GM23338 (cell line): ENCODE measurements around the gene ESR1. TPM values are rescaled to one million over a fixed set of nuclear protein-coding genes. Genes with fewer than 3 reads are reported as not detected.

Source experiments
- ATAC-seq: fragments of 200-7000 bp; cut with Tn5 transposase; 3 replicates; pipeline ENCODE4 v1.9.1; 2020
- DNase-seq: peaks from one replicate; pipeline ENCODE4 v3.0.0-alpha.2; 2015; ENCODE audit warnings: low spot score
- H2AFZ ChIP-seq: fragments of 200-600 bp; sonication (generic); 2 replicates; pipeline ENCODE4 v1.8.0; 2016; ENCODE audit warnings: antibody characterized with exemption, mild to moderate bottlenecking, moderate library complexity
- H3F3A ChIP-seq: fragments of 200-600 bp; sonication (generic); replicated peaks from 2 replicates; pipeline ENCODE4 v1.8.0; 2017; ENCODE audit warnings: antibody characterized with exemption, mixed run types, low read depth
- H3K27ac ChIP-seq: fragments of 200-600 bp; sonication (generic); 2 replicates; pipeline ENCODE4 v1.6.1; 2016; ENCODE audit warnings: low read depth
- H3K27me3 ChIP-seq: fragments of 200-600 bp; sonication (generic); 2 replicates; pipeline ENCODE4 v1.8.0; 2016; ENCODE audit warnings: mild to moderate bottlenecking, mixed run types, moderate library complexity; ENCODE audit not compliant: insufficient read depth
- H3K36me3 ChIP-seq: fragments of 200-600 bp; sonication (generic); 2 replicates; pipeline ENCODE4 v1.8.0; 2016; ENCODE audit warnings: mild to moderate bottlenecking; ENCODE audit not compliant: insufficient read depth
- H3K4me1 ChIP-seq: fragments of 200-600 bp; sonication (generic); 2 replicates; pipeline ENCODE4 v1.8.0; 2016; ENCODE audit warnings: mild to moderate bottlenecking, moderate library complexity; ENCODE audit not compliant: insufficient read depth
- H3K4me2 ChIP-seq: fragments of 200-600 bp; sonication (generic); 2 replicates; pipeline ENCODE4 v1.7.1; 2017; ENCODE audit warnings: mixed run types
- H3K4me3 ChIP-seq: fragments of 200-600 bp; sonication (generic); 2 replicates; pipeline ENCODE4 v1.6.1; 2016; ENCODE audit warnings: mixed run types
- H3K79me2 ChIP-seq: fragments of 200-600 bp; sonication (generic); replicated peaks from 2 replicates; pipeline ENCODE4 v1.8.0; 2017; ENCODE audit warnings: mild to moderate bottlenecking; ENCODE audit not compliant: insufficient read depth
- H3K9me2 ChIP-seq: fragments of 200-600 bp; sonication (generic); 2 replicates; pipeline ENCODE4 v1.8.0; 2017; ENCODE audit not compliant: insufficient read depth
- H4K20me1 ChIP-seq: fragments of 200-600 bp; sonication (generic); replicated peaks from 2 replicates; pipeline ENCODE4 v1.8.0; 2017; ENCODE audit warnings: mild to moderate bottlenecking; ENCODE audit not compliant: insufficient read depth
- H3K27ac Mint-ChIP-seq: 2 replicates; pipeline ENCODE4 v1.8.0; 2020; ENCODE audit warnings: inconsistent platforms, mild to moderate bottlenecking, moderate library complexity, mixed read lengths
- H3K27me3 Mint-ChIP-seq: 3 replicates; pipeline ENCODE4 v1.8.0; 2022; ENCODE audit warnings: low read depth, mild to moderate bottlenecking, moderate library complexity, mixed read lengths, inconsistent platforms; ENCODE audit not compliant: insufficient read depth, poor library complexity
- H3K36me3 Mint-ChIP-seq: 3 replicates; pipeline ENCODE4 v1.8.0; 2021; ENCODE audit warnings: low read depth, mild to moderate bottlenecking, inconsistent platforms, moderate library complexity, mixed read lengths
- H3K4me1 Mint-ChIP-seq: 3 replicates; pipeline ENCODE4 v1.8.0; 2020; ENCODE audit warnings: mild to moderate bottlenecking, inconsistent platforms, mixed read lengths
- H3K4me3 Mint-ChIP-seq: 3 replicates; pipeline ENCODE4 v1.8.0; 2021; ENCODE audit warnings: moderate library complexity, mild to moderate bottlenecking, inconsistent platforms, mixed read lengths
- H3K9me3 Mint-ChIP-seq: 3 replicates; pipeline ENCODE4 v1.8.0; 2020; ENCODE audit warnings: moderate library complexity, mild to moderate bottlenecking, inconsistent platforms, mixed read lengths
- ETS1 ChIP-seq: IDR thresholded peaks from 2 replicates; pipeline ENCODE4 v1.6.1; 2016; ENCODE audit warnings: antibody characterized with exemption
- EZH2 ChIP-seq: fragments of 200-600 bp; sonication (generic); IDR thresholded peaks from one replicate; pipeline ENCODE4 v1.8.0; 2017; ENCODE audit warnings: antibody characterized with exemption, mild to moderate bottlenecking, low read depth; ENCODE audit not compliant: unreplicated experiment
- EZH2phosphoT487 ChIP-seq: fragments of 200-600 bp; sonication (generic); IDR thresholded peaks from one replicate; pipeline ENCODE4 v1.8.1; 2018; ENCODE audit warnings: antibody characterized with exemption; ENCODE audit not compliant: unreplicated experiment
- NANOG ChIP-seq: IDR thresholded peaks from 2 replicates; pipeline ENCODE4 v1.6.1; 2016; ENCODE audit warnings: antibody characterized with exemption, borderline replicate concordance
- POLR2AphosphoS5 ChIP-seq: IDR thresholded peaks from 2 replicates; pipeline ENCODE4 v1.6.1; 2016; ENCODE audit warnings: antibody characterized with exemption, low read depth
- STAT1 ChIP-seq: IDR thresholded peaks from one replicate; pipeline ENCODE4 v1.6.1; 2016; ENCODE audit warnings: antibody characterized with exemption; ENCODE audit not compliant: unreplicated experiment
- ZNF114 ChIP-seq: fragments of 250-450 bp; sonication (Bioruptor Pico); IDR thresholded peaks from 2 replicates; pipeline ENCODE4 v1.5.0; 2020; ENCODE audit warnings: mild to moderate bottlenecking, moderate library complexity
- ZNF462 ChIP-seq: fragments of 250-450 bp; sonication (Bioruptor Pico); IDR thresholded peaks from 2 replicates; pipeline ENCODE4 v1.5.0; 2020; ENCODE audit warnings: mild to moderate bottlenecking, moderate library complexity
- polyA plus RNA-seq: library from polyadenylated mRNA; unstranded; fragments of >200 nt; fragmentation: Nextera tagmentation; extraction: Ambion mirVana; gene quantifications from 2 replicates; pipeline ENCODE4 v1.2.1, GENCODE V29; 2016
- total RNA-seq: library from RNA; depleted of rRNA; stranded (reverse); fragments of >200 nt; shearing (Covaris generic); gene quantifications from 2 replicates; pipeline ENCODE4 v1.2.3, GENCODE V29; 2014

The ESR1 gene
- total and polyA plus RNA-seq, 2 experiments from 2014 or later, result 0.94 TPM; not detected in 1

GRCh38 chr6:152118224-152118623 is 310.7 kb downstream of the ESR1 start:
- Histone ChIP-seq H3K4me1 (peaks cover 8% of the 10 kb centered on the region), H3K4me2 (no peak overlapping the region), H3K9me2 (peaks cover 5% of the 10 kb centered on the region; the same call in 1 of the 2 replicates), H3K27me3 (no peaks in the 10 kb centered on the region), H3K4me3 (no peak overlapping the region), H3K79me2 (no peaks in the 10 kb centered on the region), H3K36me3 (no peaks in the 10 kb centered on the region), H3F3A (no peaks in the 10 kb centered on the region), H3K27ac (no peak overlapping the region), H2AFZ (no peak overlapping the region), H4K20me1 (no peaks in the 10 kb centered on the region)
- Mint-ChIP-seq H3K4me1 (0 out of 3 replicates have a peak, but pooled peaks cover 6% of the 10 kb centered on the region), H3K36me3 (no peaks in the 10 kb centered on the region), H3K9me3 (no peaks in the 10 kb centered on the region), H3K4me3 (no peak overlapping the region), H3K27me3 (no peaks in the 10 kb centered on the region), H3K27ac (no peak overlapping the region)
- TF ChIP-seq ZNF462 (CRISPR knock-in tag), result no peak
- no peak for TF ChIP-seq ETS1
- TF ChIP-seq NANOG, result no peak
- TF ChIP-seq ZNF114 (CRISPR knock-in tag), result no peak
- no peak for TF ChIP-seq POLR2AphosphoS5
- TF ChIP-seq STAT1, result no peak
- TF ChIP-seq EZH2phosphoT487, result no peak
- TF ChIP-seq EZH2, result no peak
- DNase-seq (no peak), ATAC-seq (no peak)
